Measurements from ENCODE around the gene HOXA2.

DNA sequence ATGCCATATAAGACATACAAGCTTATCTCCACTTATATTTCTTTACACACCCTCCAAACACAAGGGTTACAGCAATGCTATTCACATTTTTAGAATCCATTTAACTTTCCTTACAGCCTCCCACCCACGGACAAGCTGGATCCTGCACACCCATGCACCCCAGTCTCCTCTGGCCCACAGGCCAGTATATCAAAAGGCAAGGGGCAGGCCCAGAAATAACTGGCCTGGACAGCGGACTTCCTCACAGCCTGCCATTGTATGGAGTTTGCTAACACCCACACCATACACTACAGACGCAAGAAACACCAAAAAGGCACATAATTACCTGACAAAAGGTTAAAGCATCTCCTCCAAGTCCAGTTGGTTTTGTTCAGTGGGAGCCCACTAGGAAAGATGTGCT, 16.1 kb upstream of the HOXA2 start:
- TF ChIP-seq, protein P1, sequence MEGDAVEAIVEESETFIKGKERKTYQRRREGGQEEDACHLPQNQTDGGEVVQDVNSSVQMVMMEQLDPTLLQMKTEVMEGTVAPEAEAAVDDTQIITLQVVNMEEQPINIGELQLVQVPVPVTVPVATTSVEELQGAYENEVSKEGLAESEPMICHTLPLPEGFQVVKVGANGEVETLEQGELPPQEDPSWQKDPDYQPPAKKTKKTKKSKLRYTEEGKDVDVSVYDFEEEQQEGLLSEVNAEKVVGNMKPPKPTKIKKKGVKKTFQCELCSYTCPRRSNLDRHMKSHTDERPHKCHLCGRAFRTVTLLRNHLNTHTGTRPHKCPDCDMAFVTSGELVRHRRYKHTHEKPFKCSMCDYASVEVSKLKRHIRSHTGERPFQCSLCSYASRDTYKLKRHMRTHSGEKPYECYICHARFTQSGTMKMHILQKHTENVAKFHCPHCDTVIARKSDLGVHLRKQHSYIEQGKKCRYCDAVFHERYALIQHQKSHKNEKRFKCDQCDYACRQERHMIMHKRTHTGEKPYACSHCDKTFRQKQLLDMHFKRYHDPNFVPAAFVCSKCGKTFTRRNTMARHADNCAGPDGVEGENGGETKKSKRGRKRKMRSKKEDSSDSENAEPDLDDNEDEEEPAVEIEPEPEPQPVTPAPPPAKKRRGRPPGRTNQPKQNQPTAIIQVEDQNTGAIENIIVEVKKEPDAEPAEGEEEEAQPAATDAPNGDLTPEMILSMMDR (conservative IDR thresholded peaks at IDR 0.05; ENCODE audit: low read length): no peak
- TF ChIP-seq EZH2phosphoT487 (IDR thresholded peaks at IDR 0.05; ENCODE audit: borderline replicate concordance, low read depth, low read length): no peak

Data from OCI-LY7 (cell line).